Adrenal gland (tissue), 12 donors: Measurements from ENCODE around the gene CES2. TPM values are rescaled to one million over a fixed set of nuclear protein-coding genes. Genes with fewer than 3 reads are reported as not detected.
"Not testable (repeated sequence)": the region's sequence is repeated elsewhere in the genome, so short reads cannot be mapped to it uniquely, and the experiment has no call there.

ENCODE experiments used
- DNase-seq, 7 donors: peaks; one replicate each; pipeline ENCODE4 v3.0.0-alpha.2; 2019 to 2020
- H3K27ac ChIP-seq, 5 donors: fragments of 200-600 bp; sonication (generic) in 4 of 5; 1 replicate in 3 of 5; 2 replicates in 2 of 5; pipeline versions ENCODE4 v1.5.1 to v1.8.0; 2016 to 2020; ENCODE audit warnings: mild to moderate bottlenecking in 1 of 5
- H3K27me3 ChIP-seq: fragments of 200-600 bp; 2 replicates; pipeline ENCODE4 v1.8.0; 2021
- H3K36me3 ChIP-seq, 2 donors: fragments of 200-600 bp; replicated peaks in 1 of 2; 1 replicate in 1 of 2; 2 replicates in 1 of 2; pipeline versions ENCODE4 v1.5.1 to v1.8.0; 2018 to 2022
- H3K4me1 ChIP-seq, 2 donors: fragments of 200-600 bp; replicated peaks in 1 of 2; 1 replicate in 1 of 2; 2 replicates in 1 of 2; pipeline versions ENCODE4 v1.5.1 to v1.8.0; 2018 to 2021
- H3K4me3 ChIP-seq, 4 donors: fragments of 200-600 bp; sonication (generic) in 3 of 4; one replicate each; pipeline ENCODE4 v1.5.1; 2016 to 2018
- H3K9me3 ChIP-seq, 3 donors: fragments of 200-600 bp; sonication (generic) in 1 of 3; replicated peaks in 1 of 3; 1 replicate in 2 of 3; 2 replicates in 1 of 3; pipeline versions ENCODE4 v1.5.1 to v1.8.0; 2016 to 2021
- CTCF ChIP-seq, 6 experiments: fragments of 450-650 bp in 4 of 6; fragments of 200-600 bp in 2 of 6; sonication (generic) in 1 of 6; IDR thresholded peaks; 1 replicate in 5 of 6; 2 replicates in 1 of 6; pipeline versions ENCODE4 v1.5.1 to v1.8.0; 2016 to 2021; ENCODE audit warnings: antibody characterized with exemption in 6 of 6, mild to moderate bottlenecking in 2 of 6, moderate library complexity in 1 of 6
- POLR2A ChIP-seq, 2 donors: fragments of 450-650 bp; IDR thresholded peaks; one replicate each; pipeline ENCODE4 v1.6.1; 2017; ENCODE audit warnings: antibody characterized with exemption in 2 of 2, mild to moderate bottlenecking in 2 of 2, moderate library complexity in 1 of 2
- WGBS, 4 donors: extraction: QIAGEN DNeasy Blood & Tissue Kit in 2 of 4; methylation state at CpG; one replicate each; pipeline versions ENCODE4 v1.1.5 to v1.1.7; 2013 to 2017; 5-methylcytosine and 5-hydroxymethylcytosine counted together
- intact Hi-C, 2 donors: fragments of 100-400 bp; cut with DNase I; formaldehyde crosslinking; loops; one replicate each; pipeline versions ENCODE4 v1.14.1 to v1.15.0; 2022 to 2023
- polyA plus RNA-seq, 3 donors: library from polyadenylated mRNA; stranded (reverse); fragments of 200-250 nt in 2 of 3; fragments of 350-450 nt in 1 of 3; fragmentation: Illumina TruSeq in 1 of 3; extraction: RNeasy Lipid Tissue Mini Kit (QIAGEN cat#74804) in 1 of 3; gene quantifications; one replicate each; pipeline ENCODE4 v1.2.3, GENCODE V29; 2013 to 2014
- total RNA-seq, 9 donors: library from RNA; depleted of rRNA in 4 of 9; stranded (reverse); fragments of >200 nt in 4 of 9; fragments of 120-200 nt in 1 of 9; fragmentation: NEBNext Ultra II Directional in 1 of 9; extraction: Animal tissue kit (Norgen Biotek cat#: 25700) in 1 of 9; gene quantifications; one replicate each; pipeline versions ENCODE4 v1.1.0 to v1.2.4, GENCODE V29; 2013 to 2023
- donor health status: healthy with polysubstance abuse.
- donor health status: Bipolar disorder and iron deficiency.
- donor health status: DM: yes; HTN: yes; CAD: no.
- donor health status: DM: no; HTN: no; CAD: no.
- donor health status: DM: no; HTN: no; CAD: no.
- donor health status: DM: yes; HTN: yes; CAD: no.

Gene CES2
- total and polyA plus RNA-seq, 12 donors = 25.6 to 133 (median 85.3) TPM

GRCh38 chr16:66895999-66896398, 39.3 kb upstream of the CES2 start:
- Histone ChIP-seq H3K27ac (no peak overlapping the region), H3K4me1 (peaks cover 20 to 29% of the 10 kb centered on the region in 2 donors)
- TF ChIP-seq POLR2A (IDR thresholded peaks at IDR 0.05) (no peak), CTCF (IDR thresholded peaks at IDR 0.05) (no peak)

GRCh38 chr16:66896682-66897081, 38.6 kb upstream of the CES2 start:
- intact Hi-C loops = loop anchor here (5.0 kb wide), 2 partner anchors 36 to 46 kb away; partner anchors contain the start of gene CIAO2B (in 1 of the 2)
- not testable (repeated sequence) for H3K4me3 ChIP-seq, DNase-seq, H3K27me3 ChIP-seq, H3K36me3 ChIP-seq, H3K9me3 ChIP-seq
- H3K27ac ChIP-seq = peak overlapping the region in 1 of 5 donors; percentile 66
- H3K4me1 ChIP-seq = peaks cover 20 to 29% of the 10 kb centered on the region in 2 donors
- 76 to 86% (median 83%) methylated on average over 5 of the region's 5 CpGs for WGBS, 4 donors

More at GRCh38 chr16:66895999-66896398, 39.3 kb upstream of the CES2 start:
- intact Hi-C loops = loop anchor here (5.0 kb wide), 2 partner anchors 36 to 46 kb away; partner anchors contain the start of gene CIAO2B (in 1 of the 2)
- no peaks in the 10 kb centered on the region for H3K27me3 ChIP-seq
- WGBS, 4 donors = 92 to 100% (median 97%) methylated on average over 3 of the region's 3 CpGs
- no peaks in the 10 kb centered on the region for H3K36me3 ChIP-seq
- no peak overlapping the region for H3K4me3 ChIP-seq
- DNase-seq = no peak
- H3K9me3 ChIP-seq = no peaks in the 10 kb centered on the region

- TF ChIP-seq CTCF (IDR thresholded peaks at IDR 0.05) (no peak), POLR2A (IDR thresholded peaks at IDR 0.05) (peak in 1 of 2 donors; percentile 26)
- Histone ChIP-seq H3K27me3 (no peaks in the 10 kb centered on the region), H3K4me1 (peaks cover 20 to 29% of the 10 kb centered on the region in 2 donors), H3K4me3 (no peak overlapping the region), H3K36me3 (no peaks in the 10 kb centered on the region), H3K9me3 (no peaks in the 10 kb centered on the region), H3K27ac (peak overlapping the region in 4 of 5 donors; percentile 28 to 88 (median 61))
- peak; percentile 73 to 94 (median 85) for DNase-seq
- 29 to 32% (median 30%) methylated on average over 3 of the region's 3 CpGs for WGBS, 4 donors
- intact Hi-C loops = loop anchor here (5.0 kb wide), 2 partner anchors 34 to 44 kb away; partner anchors contain the start of gene CIAO2B (in 1 of the 2)
These were observed 37.1 kb upstream of the CES2 start for GRCh38 chr16:66898207-66898606.

- Histone ChIP-seq H3K36me3 (no peaks in the 10 kb centered on the region), H3K9me3 (no peaks in the 10 kb centered on the region), H3K4me3 (no peak overlapping the region), H3K4me1 (peaks cover 20 to 29% of the 10 kb centered on the region in 2 donors), H3K27ac (peak overlapping the region in 4 of 5 donors; percentile 57 to 88 (median 80)), H3K27me3 (no peaks in the 10 kb centered on the region)
- TF ChIP-seq CTCF (IDR thresholded peaks at IDR 0.05) (no peak), POLR2A (IDR thresholded peaks at IDR 0.05) (no peak)
- intact Hi-C loops = loop anchor here (5.0 kb wide), 2 partner anchors 33 to 43 kb away; partner anchors contain the start of gene CIAO2B (in 1 of the 2)
- 56 to 71% (median 64%) methylated on average over 2 of the region's 2 CpGs for WGBS, 4 donors
- DNase-seq = no peak
These were observed 36.4 kb upstream of the CES2 start for GRCh38 chr16:66898933-66899309.
